GM19035 (cell line): ENCODE measurements around the gene PRR23C.
"Not testable (repeated sequence)": the region's sequence is repeated elsewhere in the genome, so short reads cannot be mapped to it uniquely, and the experiment has no call there.

Experiments used
- ATAC-seq: cut with Tn5 transposase; IDR thresholded peaks from one replicate; pipeline ENCODE4 v1.9.1; 2021; ENCODE audit not compliant: unreplicated experiment

PRR23C gene

DNA sequence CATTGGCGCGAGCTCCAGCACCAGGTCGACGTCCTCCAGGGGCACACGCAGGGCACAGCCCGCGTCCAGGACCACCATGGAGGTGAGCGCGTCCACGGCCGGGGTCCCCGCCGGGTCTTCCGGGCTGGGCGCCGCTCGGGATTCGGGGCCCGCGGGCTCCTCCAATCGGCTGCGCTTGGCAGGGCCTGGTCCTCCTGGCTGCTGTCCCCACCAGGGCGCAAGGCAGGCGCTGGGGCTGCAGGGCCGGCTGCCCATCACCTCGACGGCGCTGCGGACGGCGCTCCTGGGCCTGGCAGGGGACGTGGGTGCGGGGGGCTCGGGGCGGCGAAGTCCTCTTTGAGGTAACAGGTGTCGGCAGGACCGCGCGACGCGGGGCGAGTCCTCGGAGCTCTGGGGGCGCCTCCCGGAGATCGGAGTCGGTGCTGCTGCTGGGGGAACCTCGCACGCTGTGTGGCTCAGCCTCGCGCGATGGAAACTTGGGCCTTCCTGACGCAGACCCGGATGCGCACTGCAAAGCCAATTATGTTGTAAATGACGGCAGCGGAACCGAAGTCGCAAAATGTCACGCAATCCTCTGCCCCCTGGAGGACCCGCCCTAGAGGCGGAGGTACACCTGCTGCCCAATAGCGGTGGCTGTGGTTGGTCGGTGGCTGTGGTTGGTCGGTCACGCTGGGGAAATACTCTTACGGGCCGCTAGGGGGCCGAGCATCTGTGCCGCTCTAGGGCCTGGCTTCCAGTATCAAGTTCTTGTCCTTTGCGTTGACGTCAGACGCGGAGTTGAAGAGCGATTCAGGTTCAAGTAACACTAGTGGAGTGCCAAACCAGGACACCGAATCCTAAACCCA is at the start of gene PRR23C:
Gene PRR23C (minus strand): TSS at position 527 of the 845 bp plus-strand sequence. CDS start 272 bp downstream, at position 255.
- ATAC-seq, result no peak

DNA sequence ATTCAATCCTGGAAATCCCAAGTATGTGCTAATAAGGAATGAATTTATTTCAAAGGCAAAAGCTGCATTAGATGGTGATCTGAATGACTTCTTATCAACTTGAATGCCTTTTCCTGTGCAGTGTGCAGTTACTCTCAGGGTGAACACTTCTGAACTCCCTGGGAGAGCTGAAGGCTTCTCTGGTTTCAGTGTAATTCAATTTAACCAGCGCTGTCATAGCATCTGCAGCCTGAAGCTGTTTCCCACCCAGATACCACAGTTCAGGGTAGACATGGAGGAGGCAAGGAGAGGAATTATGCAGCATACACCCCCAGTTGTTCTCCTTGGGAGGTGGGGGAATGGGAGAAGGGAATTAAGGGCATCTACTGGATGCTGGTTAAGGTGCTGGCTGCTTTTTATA is 49.1 kb upstream of the PRR23C start:
- ATAC-seq, result no peak

DNA sequence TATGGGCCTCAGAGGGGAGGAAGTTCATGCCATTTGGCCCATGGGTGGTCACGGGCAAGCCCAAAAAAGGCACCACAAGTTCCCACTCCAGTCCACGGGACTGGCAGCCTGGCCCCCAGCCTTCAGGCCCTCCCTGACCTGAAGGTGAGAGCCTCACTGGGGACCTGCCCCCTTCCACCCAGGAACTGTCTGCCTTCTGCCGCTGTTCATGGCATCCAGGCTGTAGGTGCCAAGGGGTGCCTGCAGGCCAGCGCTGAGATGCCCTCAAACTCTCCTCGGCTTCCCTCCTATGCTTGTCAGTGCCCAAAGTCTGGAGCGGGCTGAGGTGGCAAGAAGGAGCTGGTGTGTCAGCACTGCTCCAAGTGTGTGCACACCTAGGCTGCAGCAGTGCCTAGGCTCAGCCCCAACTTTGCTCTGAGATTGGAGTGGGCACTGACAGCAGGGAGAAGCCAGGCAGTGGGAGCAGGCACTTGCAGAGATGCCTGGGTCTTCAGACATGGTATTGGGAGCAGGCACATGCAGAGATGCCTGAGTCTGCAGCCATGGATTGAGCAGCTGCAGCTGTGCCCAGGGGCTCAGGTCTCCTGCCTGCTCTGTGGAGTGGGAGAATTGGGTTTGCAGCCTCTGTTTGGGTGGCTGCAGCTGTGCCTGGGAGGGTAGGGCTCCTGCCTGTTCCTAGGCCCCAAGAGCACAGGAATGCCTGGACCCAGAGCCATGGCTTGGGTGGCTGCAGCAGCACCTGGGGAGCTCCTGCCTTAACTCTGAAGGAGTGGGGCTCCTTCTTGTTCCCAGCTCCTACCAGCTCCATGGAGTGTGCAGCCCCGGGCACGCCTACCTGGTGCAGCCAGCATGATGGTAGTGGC is 44.0 kb upstream of the PRR23C start:
- ATAC-seq, result no peak

DNA sequence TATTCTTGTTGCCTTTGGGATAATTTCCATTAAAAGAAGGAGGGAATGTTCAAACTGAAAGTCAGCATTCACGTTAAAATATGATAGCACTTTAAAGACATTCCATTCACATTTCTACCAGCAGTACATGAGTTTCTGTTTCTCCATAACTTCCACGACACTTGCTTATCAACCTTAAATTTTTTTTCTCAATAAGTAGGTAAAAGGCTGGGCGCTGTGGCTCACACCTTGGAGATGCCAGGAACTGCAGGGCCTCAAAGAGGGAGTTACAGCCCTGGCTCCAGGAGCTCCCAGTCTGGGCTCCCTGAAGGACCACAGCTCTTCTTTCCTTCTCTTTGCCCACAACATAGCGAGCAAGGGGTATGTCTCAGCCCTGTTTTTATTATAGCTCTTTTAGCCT is 42.9 kb upstream of the PRR23C start:
- ATAC-seq, result no peak

DNA sequence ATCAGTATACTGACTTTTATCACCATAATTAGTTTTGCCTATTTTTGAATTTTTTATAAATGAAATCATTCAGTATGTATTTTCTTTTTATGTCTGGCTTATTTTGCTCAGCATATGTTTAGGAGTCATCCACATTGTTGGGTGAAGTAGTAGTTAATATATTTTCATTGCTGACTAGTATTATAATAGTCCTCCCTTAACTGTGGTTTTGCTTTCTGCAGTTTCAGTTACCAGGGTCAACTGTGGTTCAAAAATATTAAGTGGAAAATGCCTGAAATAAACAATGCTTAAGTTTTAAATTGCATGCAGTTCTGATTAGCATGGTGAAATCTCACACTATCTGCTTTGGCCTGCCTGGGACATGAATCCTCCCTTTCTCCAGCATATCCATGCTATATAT is 39.5 kb upstream of the PRR23C start:
- no peak for ATAC-seq

DNA sequence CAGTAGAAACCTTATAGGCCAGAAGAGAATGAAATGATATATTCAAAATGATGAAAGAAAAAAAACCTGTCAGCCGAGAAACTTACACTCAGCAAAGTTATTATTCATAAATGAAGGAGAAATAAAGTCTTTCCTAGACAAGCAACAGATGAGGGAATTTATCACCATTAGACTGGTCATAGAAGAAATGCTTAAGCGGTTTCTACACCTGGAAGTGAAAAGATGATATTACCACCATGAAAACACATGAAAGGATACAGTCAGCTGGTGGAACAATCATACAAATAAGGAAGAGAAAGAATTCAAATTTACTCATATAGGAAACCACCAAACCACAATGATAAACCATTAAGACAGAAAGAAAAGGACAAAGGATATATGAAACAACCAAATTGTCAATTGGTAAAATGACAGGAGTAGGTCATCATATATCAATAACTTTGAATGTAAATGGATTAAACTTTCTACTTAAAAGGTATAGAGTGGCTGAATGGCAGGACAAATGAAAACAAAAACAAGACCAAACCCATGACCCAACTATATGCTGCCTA is 29.9 kb upstream of the PRR23C start:
- no peak for ATAC-seq

DNA sequence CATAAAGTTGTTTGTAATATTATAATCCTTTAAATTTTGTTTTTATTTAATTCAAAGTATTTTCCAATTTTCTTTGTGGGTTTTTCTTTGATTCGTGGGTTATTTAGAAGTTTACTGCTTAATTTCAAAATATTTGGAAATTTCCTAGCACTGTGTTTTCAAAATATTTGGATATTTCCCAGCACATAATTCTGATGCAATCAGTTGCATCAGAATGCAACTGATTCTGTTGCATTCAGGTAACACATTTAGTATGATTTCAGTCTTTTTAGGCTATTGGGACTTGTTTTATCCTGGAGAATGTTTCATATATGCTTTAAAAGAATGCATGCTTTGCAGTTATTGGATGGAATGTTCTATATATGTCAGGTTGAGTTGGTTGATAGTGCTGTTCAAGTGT is 18.2 kb upstream of the PRR23C start:
- ATAC-seq, result no peak

DNA sequence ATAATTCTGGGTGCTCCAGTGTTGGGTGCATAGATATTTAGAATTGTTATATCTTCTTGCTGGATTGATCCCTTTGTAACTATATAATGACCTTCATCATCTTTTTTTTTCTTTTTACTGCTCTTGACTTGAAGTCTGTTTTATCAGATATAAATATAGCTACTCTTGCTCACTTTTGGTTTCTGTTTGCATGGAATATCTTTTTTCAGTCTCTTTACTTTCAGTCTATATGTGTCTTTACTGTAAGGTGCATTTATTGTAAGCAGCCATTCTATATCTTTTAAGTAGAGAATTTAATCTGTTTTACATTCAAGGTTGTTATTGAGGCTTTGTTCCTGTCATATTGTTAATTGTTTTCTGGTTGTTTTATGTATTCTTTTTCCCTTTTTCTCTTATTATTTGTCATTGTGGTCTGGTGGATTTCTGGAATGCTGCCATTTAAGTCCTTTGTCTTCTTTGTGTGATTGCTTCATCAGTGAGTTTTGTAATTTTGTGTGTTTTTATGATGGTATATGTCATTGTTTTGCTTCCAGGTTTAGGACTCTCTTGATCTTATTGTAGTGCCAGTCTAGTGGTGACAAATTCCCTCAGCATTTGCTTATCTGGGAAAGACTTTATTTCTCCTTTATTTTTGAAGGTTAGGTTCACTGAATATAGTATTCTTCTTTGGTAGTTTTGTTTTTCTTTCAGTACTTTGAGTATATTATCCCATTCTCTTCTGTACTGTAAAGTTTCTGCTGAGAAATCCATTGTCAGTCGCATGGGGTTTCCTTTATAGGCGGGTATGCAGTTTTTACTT is 8.3 kb upstream of the PRR23C start:
- ATAC-seq, result no peak

DNA sequence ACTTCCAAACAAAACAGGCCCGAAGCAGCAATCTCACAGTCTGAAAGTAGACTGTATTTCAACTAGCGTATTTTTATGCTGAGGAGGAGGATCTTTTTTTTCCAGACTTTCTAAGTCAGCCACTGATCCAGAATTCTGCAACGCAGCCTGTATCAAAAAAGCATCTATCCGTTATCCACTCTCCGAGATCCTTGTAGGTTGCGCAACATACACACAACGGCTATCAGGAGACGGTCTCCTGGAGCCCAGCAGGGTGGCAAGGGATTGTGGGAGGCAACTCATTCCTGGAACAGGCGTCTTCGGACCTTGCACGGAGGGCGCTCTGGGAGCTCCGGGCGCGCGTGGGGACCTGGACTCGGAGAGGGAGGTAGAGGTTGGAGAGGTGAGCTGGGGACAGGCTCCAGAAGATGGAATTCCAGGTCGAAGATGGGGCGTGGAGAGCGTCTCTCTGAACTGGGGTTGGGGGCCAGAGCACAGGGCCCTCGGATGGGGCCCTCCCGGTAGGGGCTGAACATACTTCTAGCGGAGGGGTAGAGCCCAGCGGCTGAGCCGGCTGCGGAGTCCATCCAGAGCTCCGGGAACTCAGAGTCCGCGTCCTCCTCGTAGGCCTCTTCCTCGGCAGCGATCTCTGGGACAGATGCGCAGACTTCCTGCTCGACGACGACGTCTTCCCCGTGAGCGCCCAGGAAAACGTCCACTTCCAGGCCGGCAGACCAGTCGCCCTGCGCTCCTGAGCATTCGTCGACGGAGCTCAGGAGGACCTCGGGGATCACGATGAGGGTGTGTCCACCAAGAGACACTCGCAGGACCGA is 932 bp downstream of the PRR23C start:
- ATAC-seq, result no peak

DNA sequence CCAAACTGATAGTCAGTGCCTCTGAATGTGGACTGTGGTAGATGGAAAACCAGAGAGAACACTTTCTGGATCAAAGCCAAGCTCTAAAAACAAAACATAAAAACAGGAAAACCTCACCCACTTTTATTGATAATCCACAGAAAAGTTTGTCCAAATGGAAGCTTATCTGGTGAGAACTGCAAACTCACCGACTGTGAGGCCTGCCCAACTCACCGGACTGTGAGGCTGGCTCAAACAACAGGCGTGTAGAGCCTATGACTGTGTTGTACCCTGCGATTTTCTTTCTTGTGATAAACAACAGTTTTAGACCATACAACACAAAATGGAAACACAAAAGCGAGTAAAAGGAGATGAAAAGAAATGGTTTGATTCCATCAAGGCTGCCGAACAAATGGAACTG is 7.2 kb downstream of the PRR23C start:
- ATAC-seq, result no peak

DNA sequence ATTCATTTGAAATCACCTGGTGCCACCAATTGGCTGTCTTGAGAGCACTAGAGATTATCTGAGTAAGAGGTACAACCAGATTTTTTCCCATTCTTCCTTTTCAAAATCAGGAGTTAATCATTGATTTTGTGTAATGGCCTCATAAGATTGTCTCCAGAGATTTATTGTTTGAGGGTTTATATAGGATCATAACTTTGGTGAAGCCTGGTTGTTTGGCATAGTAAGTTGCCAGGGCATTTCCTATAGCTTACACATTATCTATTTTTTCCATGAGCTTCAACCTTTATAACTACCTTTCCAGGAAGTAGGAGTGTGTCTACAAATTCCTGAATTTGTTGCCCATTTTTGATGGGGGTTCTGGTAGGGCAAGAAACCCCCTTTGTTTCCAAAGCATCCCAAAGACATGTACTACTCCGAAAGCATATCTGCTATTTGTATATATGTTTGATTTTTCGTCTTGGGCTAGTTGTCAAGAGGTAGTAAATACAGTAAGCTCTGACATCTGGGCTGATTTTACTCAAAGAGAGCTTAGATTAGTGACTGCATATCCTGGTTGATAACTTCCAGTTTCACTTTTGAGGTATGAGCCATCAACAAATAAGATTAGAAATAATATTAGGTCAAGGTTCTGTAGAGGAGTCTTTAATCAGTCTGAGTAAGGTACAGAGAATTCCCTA is 12.2 kb downstream of the PRR23C start:
- no peak for ATAC-seq

DNA sequence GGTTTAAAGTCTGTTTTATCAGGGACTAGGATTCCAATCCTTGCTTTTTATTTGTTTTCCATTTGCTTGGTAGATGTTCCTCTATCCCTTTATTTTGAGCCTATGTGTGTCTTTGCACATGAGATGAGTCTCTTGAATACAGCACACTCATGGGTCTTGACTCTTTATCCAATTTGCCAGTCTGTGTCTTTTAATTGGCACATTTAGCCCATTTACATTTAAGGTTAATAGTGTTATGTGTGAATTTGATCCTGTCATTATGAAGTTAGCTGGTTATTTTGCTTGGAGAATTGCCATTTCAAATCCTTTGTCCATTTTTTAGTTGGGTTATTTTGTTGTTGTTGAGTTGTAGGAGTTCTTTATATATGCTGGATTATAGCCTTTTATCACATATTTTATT is 14.1 kb downstream of the PRR23C start:
- not testable (repeated sequence) for ATAC-seq

DNA sequence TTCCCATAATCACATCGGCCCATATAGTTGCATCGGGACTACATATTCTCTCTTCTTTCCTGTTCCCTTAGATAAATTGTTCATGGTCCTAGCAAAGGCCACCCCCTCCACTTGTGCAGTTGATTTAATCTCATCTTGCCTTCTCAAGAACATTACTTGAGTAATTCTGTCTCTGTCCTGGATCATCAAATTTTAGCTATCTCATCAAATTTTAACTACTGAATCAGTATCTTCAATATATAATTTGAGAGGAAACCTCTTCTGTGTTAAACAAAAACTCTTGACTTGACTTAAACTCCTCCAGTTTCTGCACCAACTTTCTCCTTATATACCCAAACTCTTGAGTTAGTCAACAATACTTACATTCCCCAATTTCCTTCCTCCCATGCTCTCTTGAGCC is 19.7 kb downstream of the PRR23C start:
- ATAC-seq, result no peak

DNA sequence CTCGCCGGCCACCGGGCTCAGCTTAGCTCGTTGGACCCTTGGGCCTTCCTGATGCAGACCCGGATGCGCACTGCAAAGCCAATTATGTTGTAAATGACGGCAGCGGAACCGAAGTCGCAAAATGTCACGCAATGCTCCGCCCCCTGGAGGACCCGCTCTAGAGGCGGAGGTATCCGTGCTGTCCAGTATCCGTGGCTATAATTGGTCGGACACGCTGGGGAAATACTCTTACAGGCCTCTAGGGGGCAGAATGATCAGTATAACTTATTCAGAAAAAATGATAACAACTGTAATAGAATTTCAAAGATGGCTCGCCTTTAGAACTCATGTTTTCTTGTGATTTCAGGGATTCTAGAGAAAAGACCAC is 23.8 kb downstream of the PRR23C start, which contains the start of gene PRR23B:
Gene PRR23B (minus strand): TSS at position 59 of the 367 bp plus-strand sequence. CDS start 265 bp downstream, outside the sequence.
- ATAC-seq, result no peak

DNA sequence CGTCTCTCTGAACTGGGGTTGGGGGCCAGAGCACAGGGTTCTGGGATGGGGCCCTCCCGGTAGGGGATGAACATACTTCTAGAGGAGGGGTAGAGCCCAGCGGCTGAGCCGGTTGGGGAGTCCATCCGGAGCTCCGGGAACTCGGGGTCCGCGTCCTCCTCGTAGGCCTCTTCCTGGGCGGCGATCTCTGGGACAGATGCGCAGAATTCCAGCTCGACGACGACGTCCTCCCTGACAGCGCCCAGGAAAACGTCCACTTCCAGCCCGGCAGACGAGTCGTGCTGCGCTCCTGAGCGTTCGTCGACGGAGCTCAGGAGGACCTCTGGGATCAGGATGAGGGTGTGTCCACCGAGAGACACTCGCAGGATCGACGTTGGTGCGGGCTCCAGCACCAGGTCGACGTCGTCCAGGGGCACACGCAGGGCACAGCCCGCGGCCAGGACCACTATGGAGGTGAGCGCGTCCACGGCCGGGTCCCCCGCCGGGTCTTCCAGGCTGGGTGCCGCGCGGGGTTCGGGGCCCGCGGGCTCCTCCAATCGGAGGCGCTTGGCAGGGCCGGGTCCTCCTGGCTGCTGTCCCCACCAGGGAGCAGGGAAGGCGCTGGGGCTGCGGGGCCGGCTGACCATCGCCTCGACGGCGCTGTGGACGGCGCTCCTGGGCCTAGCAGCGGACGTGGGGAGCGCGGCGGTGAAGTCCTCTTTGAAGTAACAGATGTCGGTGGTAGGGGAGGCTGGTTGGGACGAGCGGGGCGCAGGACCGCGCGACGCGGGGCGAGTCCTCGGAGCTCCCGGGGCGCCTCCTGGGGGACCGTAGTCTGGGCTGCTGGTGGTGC is 24.4 kb downstream of the PRR23C start:
- no peak for ATAC-seq

DNA sequence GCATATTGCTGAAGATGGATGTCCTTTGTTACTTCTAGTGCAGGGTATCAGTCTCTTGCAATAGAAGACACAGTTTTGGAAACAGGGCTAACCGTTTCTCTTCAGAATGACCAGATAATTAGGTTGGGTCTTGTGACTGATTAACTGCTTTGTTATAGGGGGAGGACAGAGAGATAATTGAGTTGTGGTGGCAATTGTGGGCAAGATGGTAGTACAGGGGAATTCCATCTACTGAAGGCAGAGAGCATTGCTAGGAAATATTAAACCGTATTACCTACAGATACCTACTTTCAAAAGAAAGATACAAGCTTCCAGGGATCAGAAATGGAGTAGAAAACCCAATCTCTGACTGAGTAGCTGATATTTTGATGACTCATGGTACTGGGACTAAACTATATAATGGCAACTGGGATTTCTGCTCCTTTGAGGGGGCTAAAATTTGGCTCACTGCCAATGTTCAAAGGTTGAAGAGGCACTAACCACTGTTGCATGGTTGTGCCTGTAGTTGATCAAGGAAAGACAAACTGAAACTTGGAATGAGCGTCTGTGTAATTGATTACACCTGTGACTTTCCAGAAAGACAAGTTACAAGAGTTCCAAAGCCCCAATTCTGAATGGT is 28.2 kb downstream of the PRR23C start:
- ATAC-seq, result no peak

DNA sequence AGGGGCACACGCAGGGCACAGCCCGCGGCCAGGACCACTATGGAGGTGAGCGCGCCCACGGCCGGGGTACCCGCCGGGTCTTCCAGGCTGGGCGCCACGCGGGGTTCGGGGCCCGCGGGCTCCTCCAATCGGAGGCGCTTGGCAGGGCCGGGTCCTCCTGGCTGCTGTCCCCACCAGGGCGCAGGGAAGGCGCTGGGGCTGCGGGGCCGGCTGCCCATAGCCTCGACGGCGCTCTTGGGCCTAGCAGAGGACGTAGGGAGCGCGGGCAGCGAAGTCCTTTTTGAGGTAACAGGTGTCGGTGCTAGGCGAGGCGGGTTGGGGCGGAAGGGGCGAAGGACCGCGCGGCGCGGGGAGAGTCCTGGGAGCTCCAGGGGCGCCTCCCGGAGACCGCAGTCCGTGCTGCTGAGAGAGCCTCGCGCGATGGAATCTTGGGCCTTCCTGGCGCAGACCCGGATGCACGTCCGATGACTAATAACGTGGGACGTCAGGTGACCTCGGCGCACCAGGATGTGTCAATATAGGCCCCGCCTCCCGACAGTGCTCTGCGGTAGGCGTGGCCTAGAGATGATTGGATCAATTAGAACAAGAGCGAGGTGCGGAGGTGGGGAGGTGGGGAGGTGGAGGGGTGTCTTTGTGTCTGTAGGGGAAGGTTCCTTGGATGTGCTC is 38.5 kb downstream of the PRR23C start, which contains the start of gene PRR23A:
Gene PRR23A (minus strand): TSS at position 218 of the 666 bp plus-strand sequence. CDS start 0 bp downstream, at position 218.
- no peak for ATAC-seq
